Activated CD4-positive, alpha-beta T cell treated with anti-CD3 and anti-CD28 coated beads for 4 hours (primary cell): ENCODE results near the gene SIL1.

Experiments
- DNase-seq, 2 donors: peaks; one replicate each; pipeline ENCODE4 v3.0.0-alpha.2; 2020

The SIL1 gene

DNA sequence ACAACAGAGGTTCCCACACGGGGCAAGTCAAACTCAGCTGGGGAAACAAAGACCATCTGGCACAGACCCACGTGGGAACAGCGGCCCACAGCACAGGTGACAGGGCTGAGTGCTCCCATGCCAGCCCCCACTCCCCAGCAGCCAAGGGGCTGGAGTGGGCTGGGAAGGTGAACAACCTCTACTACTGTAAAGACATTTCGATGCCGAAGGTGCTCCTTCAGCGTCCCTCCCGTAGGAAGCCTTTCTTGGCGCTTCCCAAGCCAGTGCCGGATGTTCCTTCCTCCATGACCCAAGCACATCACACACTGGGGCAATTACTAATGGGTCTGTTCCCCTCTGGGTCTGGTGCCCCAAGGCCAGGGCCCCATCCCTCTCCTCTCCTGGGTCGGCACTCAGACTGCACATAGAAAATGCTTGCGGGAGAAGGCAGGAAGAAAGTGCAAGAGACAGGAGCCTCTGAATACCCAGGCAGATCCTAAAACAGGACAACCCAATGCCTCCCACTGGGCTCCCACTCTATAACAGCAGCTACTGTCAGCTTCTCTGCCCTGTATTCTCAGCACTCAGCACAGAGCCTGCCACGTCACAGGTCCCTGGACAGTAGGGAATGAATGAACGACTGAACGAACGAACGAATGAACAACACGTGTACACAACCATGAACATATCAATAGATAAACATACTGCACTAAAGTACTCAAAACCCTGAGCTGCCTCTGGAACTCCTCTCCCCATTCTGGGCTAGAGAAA lies 246.0 kb downstream of the SIL1 start:
- no peak for DNase-seq

DNA sequence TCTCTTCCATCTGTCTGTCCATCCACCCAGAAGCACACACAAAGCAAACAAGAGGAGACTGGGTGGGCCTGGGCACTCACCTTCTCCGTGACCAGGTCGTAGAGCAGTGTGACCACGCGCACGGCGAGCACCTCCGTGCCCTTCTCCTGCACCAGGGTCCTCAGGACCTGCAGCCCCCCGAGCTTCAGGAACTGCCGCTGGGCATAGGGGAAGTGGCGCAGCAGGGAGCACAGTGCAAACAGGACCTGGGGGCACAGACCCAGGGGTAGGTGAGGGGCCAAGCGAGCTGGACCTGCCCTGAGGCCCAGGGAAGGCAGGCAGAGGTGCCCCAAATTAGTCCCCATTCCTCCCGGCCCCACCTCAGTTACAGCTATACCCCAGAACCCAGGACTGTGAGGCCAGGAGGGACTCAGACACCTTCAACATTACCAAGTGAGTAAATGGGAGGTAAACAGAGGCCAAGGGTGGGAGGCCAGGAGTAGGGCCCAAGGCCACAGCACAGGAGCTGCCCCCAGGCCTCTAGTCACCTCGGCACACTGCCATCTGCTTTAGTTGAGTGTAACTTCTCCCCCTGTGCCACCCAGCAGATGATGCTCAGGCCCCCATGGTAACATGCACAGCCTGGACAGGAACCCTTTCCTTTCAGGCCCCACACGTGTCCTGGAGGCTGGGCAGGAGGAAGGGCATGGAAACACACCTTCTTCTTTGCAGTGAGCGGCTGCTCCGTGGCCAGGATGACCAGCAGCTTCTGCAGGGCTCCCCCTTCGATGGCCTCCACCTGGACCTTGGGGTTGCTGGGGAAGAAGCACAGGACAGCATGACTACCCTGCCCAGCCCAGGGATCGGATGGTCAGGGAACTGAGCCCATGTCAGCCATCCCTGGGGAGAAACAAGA lies 246.8 kb downstream of the SIL1 start:
- DNase-seq = no peak

DNA sequence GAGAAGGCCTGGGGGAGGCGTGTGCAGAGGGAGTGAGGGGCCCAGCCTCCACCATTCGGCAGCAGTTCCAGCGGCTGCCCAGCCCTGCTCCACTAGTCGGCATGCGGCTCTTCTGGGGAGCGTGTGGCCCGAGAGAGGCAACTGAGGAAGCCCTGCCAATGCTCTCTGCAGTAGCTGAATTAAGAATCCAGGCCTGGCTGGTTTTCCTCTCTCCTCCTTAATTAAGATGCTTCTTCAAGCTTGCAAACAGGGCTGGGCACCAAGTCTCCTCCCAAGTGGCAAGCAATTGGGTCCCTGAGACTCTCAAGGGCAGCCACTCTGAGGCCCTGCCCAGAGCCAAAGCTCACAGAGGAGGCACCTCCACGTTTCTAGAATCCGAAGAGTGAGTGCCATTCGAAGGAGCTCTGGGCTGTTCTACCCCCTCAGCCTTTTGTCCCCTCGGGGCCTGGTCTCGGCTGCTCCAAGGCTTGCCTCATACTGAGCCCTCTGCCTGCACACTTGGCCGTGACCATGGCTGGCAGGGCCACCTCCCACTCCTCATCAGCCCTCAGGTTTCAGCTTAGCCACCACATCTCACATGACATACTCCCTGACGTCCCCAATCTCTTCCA lies 247.6 kb downstream of the SIL1 start:
- no peak for DNase-seq

DNA sequence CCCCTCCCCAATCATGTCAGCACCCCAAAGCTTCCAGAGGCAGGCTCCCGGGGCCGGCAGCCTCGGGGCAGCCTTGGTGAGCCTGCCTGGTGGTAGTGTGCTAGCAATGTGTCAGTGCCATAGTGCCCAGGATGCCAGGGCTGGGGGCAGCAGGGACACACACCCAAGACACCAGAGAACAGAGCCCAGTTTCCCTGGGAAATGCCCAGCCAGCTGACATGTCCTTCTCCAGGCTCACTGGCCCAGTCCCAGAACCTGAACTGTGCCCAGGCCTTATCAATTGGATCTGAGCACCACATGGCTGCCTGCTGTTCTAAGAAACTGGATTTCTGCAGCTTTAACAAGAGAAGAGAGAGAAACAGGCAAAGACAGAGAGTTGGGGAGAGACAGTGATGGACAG lies 248.2 kb downstream of the SIL1 start:
- DNase-seq = no peak

DNA sequence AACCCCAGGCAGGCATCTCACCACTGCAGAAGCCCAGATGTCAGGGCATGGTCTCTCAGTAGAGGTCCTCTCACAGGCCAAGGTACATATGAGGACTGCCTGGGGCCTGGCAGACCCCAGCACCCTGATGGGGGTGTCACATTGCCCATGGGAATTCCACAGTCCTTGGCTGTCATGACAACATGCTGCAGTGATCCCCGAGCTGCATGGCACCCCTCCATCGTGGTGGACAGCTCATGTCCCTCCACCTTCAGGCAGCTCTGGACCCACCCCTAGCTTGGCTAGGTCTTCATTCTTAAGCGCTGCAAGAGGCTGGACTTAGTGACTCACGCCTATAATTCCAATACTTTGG lies 249.0 kb downstream of the SIL1 start:
- DNase-seq = no peak

DNA sequence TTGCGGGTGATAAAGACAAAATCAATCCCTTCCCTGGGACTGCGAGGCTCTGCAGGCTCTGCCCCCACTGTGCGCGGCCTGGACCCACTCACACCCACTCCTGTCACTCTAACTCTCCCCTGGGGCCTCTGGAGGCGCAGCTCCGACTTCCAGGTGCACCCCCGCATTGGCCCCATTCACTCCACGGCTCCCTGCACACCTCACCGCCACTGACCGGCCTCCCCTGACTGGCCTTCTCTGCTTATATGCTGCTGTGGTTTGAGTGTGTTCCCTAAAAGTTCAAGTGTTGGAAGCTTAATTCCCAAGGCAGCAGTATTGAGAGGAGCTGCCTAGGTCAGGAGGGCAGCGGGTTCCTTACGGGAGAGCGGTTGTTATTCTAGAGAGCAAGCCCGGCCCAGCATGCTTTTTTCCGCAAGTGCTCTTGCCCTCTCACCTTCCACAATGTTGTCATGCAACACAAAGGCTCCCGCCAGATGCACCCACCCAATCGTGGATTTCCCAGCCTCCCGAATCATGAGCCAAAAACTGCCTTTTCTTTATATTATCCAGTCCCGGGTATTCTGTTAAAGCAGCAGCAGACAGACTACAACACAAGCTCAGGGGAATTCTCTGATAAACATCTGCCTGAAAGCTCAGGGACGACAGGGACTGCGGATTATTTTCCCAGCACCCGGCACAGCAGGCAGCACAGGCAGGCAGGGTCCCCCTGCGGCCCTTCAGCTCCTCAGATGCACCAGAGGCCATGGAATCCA lies 249.5 kb downstream of the SIL1 start:
- no peak for DNase-seq

DNA sequence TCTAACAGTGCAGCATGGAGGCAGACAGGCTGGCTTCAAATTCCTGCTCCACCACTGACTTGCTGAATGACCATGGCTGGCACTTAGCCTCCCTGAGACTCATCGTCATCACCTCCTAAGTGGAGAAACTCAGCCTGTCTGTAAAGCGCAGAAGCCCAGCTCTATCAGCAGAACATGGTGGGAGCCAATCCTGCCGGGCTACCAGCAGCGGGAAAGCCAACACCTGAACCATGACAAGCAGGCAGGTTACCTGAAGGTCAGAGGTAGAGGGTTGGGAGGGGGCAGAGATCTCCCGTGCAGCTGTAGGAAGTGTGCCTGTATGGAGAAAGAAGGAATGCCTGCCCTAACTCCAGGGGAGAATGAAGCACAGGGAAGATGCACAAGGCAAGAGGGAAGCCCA lies 250.4 kb downstream of the SIL1 start:
- no peak for DNase-seq

DNA sequence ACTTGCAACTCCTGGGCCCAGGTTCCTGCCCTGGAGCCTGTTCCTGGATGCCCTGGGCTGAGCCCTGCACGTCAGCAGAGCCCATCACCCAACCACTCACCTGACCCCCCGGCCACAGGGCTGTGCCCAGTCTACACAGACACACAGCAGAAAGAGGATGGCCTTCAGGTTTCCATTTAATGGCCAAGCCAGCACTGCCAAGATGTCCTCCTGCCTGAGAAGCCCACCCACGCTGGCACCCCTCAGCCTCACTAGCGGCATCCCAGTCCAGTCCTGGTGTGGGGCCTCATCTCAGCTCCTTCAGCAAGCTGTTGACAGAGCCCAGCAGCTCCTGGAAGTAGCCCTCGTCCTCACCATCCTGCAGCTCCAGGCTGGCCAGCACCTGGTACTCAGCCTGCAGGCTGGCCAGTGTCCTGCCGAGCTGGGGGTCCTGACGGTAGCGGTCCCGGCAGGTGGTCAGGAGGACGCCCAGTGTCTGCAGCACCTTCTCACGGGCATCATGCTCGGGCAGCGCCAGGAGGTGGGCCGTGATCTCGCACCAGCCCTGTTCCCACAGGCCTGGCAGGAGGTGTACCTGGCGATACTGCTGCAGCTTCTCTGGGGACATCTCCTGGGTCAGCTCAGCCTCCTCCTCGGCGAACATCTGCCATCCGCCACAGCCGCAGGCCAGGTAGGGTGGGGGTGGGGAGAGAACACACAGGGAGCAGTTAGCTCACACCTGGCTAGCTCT lies 251.2 kb downstream of the SIL1 start:
- DNase-seq = no peak

DNA sequence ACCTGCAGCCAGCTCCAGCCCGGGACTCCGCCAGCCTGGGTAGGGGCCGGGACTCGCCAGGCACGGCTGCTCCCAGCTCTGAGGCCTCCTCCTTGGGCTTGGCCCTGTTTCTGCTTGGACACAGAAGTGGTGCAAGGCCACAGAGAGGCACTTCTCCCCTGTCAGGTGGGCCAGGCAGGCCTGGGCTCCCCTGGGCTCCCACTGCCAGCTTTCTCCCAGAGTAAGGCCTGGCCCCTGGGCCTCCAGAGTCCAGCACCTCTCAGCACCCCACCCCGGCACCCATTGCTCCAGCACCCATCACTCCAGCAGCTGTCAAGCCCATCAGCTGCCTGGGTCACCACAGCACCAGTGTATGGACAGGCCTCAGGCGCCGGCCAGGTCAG lies 251.9 kb downstream of the SIL1 start:
- no peak for DNase-seq

DNA sequence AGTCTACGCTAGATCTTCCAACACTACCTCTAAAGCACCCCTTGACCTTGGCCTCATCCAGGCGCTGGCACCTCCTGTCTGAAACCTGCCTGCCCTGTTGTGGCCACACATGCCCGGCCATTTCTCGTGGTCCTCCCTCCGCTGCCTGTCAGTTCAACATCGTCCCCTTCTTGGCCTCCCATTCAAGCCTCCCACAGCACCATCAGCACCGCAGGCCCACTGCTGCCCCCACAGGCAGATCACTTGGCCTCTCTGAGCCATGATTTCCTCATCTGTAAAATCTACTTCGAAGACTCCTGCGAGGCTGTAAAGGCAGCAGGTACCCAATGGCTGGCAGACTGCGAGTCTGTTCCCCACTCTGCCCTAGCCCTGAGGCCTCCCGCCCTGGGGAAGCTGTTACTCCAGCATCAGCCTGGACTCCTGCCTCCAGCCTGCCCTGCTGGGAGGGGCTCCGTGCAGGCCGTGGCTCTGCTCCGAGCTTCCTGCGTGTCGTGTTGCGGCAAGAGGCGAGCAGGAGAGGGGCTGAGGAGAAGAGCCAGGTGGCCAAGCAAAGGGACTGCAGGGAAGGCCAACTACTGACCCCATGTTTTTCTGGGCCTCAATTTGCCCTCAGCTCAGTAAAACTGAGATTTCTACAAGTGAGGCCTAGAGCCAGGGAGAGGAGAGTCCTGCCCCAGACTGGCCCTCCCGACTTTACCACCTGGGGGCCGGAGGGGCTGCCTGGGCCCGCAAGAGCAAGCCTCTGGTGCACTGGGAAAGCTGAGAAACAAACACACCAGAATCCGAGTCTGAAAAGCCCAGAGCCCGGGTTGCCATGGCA lies 252.5 kb downstream of the SIL1 start:
- DNase-seq = no peak

DNA sequence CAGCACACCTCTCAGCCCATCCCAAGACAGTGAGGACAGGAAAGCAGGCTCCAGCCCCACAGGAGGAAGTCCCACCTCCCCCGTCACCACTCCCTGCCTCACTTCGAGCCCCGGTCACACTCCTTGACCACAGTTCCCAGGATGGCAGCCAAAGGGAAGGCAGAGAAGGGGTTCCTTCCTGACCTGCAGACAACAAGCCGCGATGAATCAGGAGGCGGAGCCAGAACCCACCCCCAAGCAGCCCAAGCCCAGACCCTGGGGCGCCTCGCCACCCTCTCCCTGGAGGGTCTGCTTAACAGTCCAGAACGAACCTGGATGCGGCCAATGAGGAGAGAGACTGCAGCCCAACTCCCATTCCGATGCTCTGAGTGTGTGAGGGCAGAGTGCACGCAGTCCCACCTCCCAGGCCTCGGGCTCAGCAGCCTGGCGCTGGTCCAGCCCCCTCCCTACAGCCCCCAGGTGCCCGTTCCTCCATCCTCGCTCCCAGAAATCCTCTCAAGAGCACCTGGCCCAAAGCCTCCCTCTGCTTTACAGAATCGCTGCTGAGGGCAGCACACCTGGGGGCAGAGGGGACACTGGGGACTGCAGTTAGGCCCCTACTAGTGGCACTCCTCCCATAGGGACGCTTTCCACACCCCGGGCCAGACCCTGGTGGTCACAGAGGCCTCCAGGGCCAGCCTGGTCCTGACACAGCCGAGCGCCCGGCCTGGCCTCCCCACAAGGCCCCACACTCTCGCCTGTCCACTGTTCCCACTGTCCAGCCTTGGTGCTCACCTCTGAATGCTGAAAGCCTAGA lies 253.4 kb downstream of the SIL1 start:
- no peak for DNase-seq

DNA sequence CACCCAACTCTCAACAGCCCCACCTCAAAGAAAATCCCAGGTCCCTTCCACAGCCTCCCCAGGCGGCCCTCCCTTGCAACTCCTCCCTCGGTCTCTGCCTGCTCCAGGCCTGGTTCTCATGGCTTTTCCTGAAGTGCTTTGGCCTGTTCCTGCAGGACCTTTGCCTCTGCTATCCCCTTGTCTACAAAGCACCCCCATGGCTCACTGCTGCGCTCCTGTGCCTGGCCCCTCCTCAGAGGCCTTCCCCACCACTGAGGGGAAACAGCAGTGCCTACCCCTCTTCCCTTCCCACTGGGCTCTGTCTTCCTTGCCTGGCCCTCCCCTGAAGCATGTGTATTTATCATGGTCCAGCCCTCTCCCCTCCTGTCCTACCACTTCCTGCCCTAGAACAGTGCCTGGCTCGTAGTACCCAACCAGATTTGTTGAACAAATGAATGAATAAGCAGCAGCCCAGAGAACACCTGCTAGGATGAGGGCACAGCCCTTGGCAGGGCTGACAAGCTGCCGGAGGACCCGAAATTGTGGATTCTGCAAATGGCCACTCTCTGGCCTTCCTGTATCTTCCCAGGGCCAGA lies 254.5 kb downstream of the SIL1 start:
- DNase-seq = no peak

DNA sequence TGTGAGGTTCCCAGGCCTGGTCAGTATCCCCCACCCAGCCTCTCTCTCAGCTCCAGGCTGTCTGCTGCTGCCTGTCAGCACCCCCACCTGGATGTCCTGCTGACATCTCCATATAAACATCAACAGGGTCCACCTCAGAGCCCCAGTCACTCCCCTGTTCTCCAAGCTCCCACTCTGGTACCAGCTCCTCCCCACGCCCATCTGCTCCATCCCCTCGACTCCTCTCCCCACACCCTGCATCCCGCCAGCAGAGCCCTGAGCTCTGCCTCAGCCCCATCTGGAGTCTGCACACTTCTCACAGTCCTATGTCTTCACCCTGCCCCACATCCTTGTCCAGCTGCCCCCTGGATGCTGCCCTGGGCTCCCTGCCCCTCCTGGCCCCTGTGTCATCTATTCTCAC lies 255.3 kb downstream of the SIL1 start:
- no peak for DNase-seq

DNA sequence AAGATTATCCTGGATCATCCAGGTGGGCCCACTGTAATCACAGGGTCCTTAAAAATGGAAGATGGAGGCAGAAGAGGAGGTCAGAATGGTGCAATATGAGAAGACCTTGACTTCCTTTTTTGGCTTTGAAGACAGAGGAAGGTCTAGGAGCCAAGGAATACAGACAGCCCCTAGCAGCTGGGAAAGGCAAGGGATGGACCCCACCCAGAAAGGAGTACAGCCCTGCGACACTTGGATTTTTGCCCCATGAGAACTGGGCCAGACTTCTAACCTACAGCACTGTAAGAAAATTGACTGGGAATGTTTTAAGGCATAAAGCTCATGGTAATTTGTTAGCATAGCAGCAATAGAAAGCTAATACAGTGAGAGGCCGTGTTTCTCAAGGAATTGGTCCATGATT lies 256.1 kb downstream of the SIL1 start:
- no peak for DNase-seq

DNA sequence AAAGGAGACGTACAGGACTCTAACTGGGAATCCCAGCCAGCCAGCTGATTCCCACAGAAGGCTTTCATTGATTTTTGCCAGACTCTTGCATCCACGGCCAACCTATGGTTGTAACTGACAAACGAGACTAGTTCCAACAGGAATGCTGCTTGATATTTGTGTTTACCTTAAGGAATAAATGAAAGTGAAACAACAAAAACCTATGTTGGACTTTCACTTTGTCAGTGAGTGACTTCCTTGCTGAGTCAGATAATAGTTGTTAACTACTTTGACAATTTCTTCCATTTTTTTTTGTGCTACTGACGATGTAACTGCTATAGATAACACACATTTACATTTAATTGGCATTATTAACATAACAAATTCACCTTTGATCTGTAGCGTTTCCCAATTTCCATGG lies 259.6 kb downstream of the SIL1 start:
- DNase-seq = no peak

DNA sequence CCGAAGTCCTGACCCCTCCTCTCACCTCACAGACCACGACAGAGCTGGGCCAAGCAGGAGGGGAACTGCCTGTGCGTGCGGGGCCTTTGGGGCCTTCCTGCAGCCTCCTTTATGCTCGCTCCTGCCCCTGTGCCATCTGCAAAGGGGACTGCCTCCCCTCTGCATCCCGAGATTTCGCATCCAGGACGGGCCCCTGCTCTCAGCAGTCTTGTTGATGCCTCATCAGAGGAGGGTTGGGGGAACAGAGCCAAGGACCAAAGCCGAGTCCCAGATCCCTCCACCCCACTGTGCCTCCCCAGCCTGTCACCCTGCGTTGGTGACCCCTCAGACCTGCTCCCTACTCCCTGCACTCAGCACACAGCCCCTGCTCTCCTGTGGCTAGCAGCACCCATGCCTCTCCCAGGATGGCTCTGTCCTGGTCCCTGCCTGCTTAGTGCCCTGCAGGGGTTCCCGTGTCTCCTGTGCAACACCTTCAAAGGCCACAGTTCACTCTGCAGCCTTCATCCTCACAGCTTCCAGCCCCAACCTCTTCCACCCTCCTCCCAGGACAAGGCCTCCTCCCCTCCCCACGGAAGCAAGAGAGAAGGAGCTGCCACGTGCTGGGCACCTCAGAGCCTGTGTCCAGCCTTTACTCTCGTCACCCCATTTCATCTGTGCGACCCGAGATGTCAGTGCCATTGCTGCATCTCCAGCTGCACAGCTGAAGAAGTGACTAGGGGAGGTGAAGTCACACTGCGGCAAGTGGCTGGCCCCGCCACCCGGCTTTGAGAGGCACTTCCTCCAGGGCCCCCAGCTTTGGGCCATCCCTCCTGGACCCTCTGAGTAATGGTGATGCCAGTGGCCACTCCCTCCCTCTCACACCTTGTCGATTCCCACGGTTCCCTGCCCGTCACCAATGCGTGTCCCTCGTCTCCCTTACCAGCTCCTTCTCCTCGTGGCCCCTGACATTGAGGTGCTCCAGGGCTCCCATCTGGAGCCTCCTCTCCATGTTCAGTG lies 260.5 kb downstream of the SIL1 start:
- DNase-seq = no peak

DNA sequence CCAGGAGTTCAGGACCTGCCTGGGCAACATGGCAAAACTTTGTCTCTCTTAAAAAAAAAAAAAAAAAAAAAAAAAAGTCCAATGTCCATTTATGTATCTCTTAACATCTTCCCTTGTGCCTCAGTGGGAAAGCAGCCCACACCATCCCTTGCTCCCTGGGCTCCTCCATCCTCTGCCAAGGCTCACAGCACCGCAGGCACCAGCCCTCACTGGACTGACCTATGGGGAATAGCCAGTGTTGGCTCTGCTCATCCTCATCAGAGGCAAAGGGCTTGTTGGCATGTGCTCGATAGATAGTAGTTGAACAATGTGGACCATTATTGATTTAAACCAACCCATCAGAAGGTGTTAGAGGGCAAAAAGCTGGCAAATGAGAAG lies 261.2 kb downstream of the SIL1 start:
- DNase-seq = no peak

DNA sequence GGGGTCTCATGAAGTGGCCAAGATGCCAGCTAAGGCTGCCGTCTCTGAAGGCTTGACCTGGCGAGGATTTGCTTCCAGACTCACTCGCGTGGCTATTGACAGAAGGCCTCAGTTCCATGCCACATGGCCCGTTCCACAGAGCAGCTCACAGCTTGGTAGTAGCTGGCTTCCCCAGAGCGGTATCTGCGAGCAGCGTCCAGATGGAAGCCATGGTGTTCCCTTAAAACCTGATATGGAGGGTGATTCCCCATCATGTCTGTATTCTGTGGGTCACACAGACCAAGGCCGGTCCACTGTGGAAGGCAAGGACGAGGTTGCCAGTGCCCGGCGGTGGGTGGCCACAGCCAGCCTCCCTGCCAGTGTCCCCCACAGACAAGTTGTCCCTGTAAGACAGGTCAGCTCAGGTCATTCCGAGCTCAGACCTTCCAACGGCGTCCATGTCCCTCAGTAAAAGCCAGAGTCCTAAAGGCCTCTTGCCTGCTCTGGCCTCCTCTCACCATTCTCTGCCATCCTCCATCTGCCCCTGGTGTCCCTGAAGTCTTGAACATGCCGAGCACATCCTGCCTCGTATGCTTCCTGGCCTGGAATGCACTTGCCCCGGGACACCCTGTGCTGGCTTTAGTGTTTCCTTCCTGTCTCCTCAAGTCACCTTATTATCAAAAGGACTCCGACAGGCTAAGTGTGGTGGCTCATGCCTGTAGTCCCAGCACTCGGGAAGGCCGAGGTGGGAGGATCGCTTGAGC lies 261.8 kb downstream of the SIL1 start:
- no peak for DNase-seq
